Lower leg skin (tissue), 3 donors: ENCODE measurements around the gene MRPL36.

Experiments used
- POLR2A ChIP-seq, 2 donors: fragments of 450-650 bp; IDR thresholded peaks; one replicate each; pipeline ENCODE4 v1.6.1; 2016 to 2017; ENCODE audit warnings: antibody characterized with exemption in 2 of 2, mild to moderate bottlenecking in 1 of 2, moderate library complexity in 1 of 2
- TF ChIP-seq, protein P1 (sequence below), 3 donors: fragments of 450-650 bp; IDR thresholded peaks; one replicate each; pipeline ENCODE4 v1.5.1; 2016; ENCODE audit warnings: antibody characterized with exemption in 3 of 3, mild to moderate bottlenecking in 3 of 3, moderate library complexity in 2 of 3

DNA sequence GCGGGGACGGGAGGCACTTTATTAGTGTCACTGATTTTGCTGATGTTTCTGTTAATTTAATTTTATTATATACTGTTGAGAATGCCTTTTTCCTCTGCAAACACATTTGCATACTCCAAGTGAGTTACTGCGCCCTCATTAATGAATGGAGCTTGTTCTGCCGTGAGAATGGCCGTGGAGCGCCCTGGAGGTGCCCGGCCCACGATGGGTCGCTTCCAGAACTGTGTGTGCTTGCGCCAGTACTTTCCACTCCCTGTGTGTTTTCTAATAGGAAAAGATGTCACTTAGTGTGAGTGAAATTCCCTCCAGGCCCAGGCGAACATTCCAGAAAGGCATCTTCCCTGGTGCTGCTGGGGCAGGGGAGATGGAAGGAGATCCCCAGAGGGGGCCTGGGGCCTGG is 31.6 kb upstream of the MRPL36 start:
- TF ChIP-seq, protein P1, sequence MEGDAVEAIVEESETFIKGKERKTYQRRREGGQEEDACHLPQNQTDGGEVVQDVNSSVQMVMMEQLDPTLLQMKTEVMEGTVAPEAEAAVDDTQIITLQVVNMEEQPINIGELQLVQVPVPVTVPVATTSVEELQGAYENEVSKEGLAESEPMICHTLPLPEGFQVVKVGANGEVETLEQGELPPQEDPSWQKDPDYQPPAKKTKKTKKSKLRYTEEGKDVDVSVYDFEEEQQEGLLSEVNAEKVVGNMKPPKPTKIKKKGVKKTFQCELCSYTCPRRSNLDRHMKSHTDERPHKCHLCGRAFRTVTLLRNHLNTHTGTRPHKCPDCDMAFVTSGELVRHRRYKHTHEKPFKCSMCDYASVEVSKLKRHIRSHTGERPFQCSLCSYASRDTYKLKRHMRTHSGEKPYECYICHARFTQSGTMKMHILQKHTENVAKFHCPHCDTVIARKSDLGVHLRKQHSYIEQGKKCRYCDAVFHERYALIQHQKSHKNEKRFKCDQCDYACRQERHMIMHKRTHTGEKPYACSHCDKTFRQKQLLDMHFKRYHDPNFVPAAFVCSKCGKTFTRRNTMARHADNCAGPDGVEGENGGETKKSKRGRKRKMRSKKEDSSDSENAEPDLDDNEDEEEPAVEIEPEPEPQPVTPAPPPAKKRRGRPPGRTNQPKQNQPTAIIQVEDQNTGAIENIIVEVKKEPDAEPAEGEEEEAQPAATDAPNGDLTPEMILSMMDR (IDR thresholded peaks at IDR 0.05) = no peak
- no peak for TF ChIP-seq POLR2A (IDR thresholded peaks at IDR 0.05)
